Mucosa of stomach (tissue), 1 donor: ENCODE results near the gene MYH7.
A peak's percentile ranks its signal among the peaks of the same experiment; 100 is the strongest.

Experiments used
- H3K27me3 ChIP-seq: one replicate; pipeline ENCODE4 v1.7.0; 2013; ENCODE audit warnings: mild to moderate bottlenecking, low read length; ENCODE audit not compliant: control insufficient read depth, insufficient read depth
- H3K36me3 ChIP-seq: one replicate; pipeline ENCODE4 v1.7.0; 2013; ENCODE audit warnings: low read length; ENCODE audit not compliant: control insufficient read depth, insufficient read depth
- H3K4me1 ChIP-seq: one replicate; pipeline ENCODE4 v1.7.0; 2013; ENCODE audit warnings: mild to moderate bottlenecking, low read length; ENCODE audit not compliant: control insufficient read depth, insufficient read depth
- H3K4me3 ChIP-seq: one replicate; pipeline ENCODE4 v1.7.0; 2013; ENCODE audit warnings: low read length
- H3K9ac ChIP-seq: one replicate; pipeline ENCODE4 v1.7.0; 2013; ENCODE audit warnings: mild to moderate bottlenecking, low read length, moderate library complexity
- H3K9me3 ChIP-seq: one replicate; pipeline ENCODE4 v1.7.0; 2013; ENCODE audit warnings: mild to moderate bottlenecking, low read length, moderate library complexity; ENCODE audit not compliant: control insufficient read depth
- donor health status: Pancreatic carcinoma.

The MYH7 gene

DNA sequence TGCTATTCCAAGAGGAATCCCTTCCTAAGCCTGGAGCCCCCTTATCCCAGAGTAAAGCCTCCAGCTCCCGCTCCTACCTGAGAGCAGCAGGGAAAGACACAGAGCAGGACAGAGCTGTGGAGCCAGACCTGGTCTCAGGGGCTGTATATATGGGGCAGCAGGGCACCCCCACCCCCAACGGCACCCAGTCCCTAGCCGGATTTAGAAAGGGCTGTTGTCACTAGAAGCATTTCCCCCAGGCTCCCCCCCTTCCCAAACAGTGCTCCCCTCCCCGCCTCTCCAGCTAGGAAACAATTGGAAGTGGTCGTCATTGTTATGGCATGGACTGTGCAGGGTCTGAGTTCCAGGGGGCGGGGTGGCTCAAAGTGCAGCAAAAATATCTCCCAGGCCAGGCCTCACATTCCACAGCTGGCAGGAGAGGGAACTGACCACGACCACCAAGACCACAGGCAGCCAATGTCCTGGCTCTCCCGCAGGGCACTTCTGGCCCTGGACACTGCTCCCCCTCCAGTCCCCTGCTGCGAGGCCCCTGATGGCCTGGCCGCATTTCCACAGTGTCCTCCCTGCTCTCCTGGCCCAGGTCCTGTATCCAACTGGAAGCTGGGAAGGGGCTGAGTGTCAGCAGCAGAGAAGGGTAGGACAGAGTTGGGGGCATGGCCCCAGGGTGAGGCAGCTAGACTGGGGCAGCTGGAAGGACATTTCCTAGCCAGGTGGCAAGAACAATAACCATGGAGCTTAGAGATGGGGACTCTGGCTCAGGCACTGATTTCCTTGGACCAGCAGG lies at the start of gene MYH7:
Gene MYH7 (minus strand): TSS at position 118 of the 784 bp plus-strand sequence. CDS start 1,928 bp downstream, outside the sequence.
- Histone ChIP-seq H3K9me3 (no peaks in the 10 kb centered on the region), H3K36me3 (no peaks in the 10 kb centered on the region), H3K4me3 (no peak within 1 kb of the TSS), H3K4me1 (no peaks in the 10 kb centered on the region), H3K27me3 (no peaks in the 10 kb centered on the region), H3K9ac (no peak within 1 kb of the TSS)

DNA sequence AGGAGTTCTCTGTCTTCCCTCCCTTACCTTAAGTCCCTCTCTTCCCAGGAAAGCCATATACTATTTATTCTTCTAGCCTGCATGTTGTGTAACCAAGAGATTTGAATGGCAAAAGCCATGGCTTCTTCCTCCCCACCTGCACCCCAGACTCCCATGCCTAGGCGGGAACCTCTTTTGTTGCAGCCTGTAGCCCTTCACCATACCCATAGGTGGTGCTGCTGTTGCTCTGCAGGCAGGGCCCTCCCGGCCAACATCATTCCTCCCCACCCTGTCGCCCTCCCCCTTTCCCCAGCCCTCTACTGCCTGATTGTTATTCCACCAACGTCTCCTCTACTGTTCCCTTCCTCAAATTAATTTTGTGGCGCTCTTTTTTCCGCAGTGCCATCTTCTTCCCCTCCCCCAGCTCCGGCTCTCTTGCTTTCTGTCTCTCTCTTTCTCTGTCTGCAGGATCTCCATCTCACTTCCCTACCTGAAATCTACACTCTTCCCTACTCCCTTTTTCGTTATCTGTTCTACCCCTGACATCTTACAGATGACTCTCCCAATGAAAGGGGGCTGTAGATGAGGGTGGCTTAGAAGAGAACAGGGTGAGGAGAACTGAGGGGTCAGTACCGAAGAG lies 47.9 kb upstream of the MYH7 start:
- Histone ChIP-seq H3K27me3 (no peaks in the 10 kb centered on the region), H3K9ac (no peak overlapping the region), H3K9me3 (no peaks in the 10 kb centered on the region), H3K4me3 (no peak overlapping the region), H3K4me1 (no peaks in the 10 kb centered on the region), H3K36me3 (no peaks in the 10 kb centered on the region)

DNA sequence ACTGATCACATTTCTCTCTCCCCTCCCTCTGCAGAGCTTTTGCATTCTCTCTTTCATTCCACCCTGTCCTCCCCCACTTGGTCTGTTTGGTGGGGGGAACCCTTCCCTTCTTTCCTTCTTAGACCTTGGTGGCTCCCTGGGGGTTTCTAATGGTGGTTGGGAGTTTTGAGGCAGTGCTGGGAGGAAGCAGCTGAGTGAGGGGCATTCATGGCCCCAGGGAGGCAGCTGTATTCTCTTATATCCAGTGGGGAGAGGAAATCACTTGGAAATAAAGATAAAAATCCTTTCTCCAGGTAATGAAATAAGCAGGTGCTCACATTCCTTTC lies 47.3 kb upstream of the MYH7 start:
- H3K9ac ChIP-seq = no peak overlapping the region
- no peaks in the 10 kb centered on the region for H3K36me3 ChIP-seq
- no peaks in the 10 kb centered on the region for H3K27me3 ChIP-seq
- no peaks in the 10 kb centered on the region for H3K4me1 ChIP-seq
- H3K9me3 ChIP-seq = no peaks in the 10 kb centered on the region
- H3K4me3 ChIP-seq = no peak overlapping the region

DNA sequence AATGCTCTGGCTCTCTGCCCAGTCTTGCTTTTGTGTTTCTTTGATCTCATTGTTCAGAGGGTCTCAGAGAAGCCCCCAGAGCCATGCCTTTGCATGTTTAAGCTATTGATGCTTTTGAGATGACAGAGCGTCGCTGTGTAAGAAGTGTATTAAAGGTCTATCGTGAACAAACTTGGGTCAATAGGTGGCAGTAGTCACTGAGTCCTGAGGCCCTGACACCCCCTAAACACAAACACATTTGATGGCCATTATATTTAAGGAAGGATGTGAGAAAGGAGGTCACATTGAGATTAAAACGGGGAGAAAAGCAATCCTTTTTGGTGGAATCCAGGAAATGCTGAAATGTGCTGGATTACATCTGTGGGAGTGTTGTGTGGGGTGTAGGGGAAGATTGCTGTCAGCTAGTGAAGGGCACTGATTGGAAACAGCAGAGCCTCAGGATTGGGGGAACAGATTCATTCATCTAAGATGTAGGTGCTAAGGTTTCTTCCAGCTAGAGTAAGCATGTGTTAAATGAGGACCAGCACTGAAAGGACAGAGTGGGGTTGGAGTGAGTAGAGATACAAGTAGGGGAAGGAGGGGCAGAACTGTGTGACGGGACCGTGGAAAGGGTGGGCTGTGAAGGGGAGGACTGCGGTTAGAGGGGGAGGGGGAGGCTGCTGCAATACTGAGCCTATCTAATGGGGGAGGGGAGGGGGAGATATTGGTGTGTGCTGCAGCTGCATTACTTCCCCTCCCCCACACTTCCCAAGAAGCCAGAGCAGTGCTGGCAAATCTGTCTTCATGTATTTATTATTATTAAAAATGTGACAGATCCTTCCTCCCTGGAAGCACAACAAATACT lies 46.7 kb upstream of the MYH7 start:
- Histone ChIP-seq H3K9me3 (no peaks in the 10 kb centered on the region), H3K9ac (no peak overlapping the region), H3K36me3 (peaks cover 2% of the 10 kb centered on the region), H3K4me3 (no peak overlapping the region), H3K4me1 (no peaks in the 10 kb centered on the region), H3K27me3 (no peaks in the 10 kb centered on the region)

DNA sequence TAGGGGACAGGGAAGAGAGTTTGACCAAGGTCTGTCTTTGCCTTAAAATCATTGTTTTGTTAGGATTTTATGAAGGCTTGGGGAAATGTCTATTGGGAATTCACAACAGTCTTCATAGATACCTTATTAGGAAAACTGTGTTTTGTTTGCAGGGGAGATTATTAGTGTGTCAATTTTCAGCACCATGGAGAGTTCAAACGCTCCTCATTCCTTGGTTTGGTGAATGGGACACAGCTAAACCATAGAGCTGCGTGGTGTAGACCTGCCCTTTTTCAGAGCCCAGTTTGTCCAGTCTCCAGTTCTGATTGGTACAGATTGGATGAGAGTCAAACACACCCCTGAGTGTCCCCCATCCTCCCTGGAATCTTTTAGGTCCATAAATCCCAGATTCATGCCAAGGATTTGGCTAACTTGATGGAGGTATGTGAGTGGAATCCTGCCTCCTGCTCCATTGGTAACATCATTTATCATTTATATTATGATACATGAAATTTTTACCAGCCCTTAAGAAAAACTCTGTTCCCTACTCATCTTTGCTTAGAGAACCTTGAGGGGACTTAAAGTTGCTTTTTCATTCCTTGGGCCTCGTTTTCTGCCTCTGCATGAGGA lies 46.0 kb upstream of the MYH7 start:
- H3K9ac ChIP-seq = no peak overlapping the region
- peaks cover 3% of the 10 kb centered on the region for H3K36me3 ChIP-seq
- no peak overlapping the region for H3K4me3 ChIP-seq
- H3K4me1 ChIP-seq = no peaks in the 10 kb centered on the region
- no peaks in the 10 kb centered on the region for H3K9me3 ChIP-seq
- no peaks in the 10 kb centered on the region for H3K27me3 ChIP-seq

DNA sequence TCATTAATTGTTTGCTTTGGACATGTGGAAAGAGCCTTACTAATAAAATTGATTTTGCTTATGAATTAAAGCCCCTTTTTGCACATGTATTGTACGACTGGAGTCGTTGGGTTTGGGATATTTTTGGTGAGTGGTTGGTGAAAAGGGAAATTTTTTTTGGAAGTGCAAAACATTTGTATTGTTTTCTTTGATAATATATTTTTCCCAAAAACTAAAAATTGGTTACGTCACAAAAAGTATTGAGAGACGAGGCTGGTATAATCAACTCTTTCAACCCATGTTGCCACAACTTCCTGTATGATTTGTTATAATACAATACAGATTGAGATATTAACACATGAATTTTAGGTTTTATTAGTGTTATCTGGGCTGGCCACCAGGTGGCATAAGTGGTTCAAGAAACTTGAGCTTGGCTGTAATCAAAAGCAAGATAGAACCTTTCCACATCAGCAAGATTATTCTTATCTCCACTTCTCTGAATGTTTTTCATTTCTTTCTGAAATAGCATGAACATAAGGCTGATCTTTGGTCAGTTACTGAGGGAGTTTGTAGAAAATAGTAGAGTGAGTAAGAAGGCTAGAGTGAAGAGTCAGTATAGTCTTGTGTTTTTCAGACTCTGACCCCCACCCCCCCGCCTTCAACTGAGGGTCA lies 42.8 kb upstream of the MYH7 start:
- no peaks in the 10 kb centered on the region for H3K4me1 ChIP-seq
- peaks cover 18% of the 10 kb centered on the region for H3K36me3 ChIP-seq
- H3K4me3 ChIP-seq = no peak overlapping the region
- no peaks in the 10 kb centered on the region for H3K9me3 ChIP-seq
- no peak overlapping the region for H3K9ac ChIP-seq
- no peaks in the 10 kb centered on the region for H3K27me3 ChIP-seq

DNA sequence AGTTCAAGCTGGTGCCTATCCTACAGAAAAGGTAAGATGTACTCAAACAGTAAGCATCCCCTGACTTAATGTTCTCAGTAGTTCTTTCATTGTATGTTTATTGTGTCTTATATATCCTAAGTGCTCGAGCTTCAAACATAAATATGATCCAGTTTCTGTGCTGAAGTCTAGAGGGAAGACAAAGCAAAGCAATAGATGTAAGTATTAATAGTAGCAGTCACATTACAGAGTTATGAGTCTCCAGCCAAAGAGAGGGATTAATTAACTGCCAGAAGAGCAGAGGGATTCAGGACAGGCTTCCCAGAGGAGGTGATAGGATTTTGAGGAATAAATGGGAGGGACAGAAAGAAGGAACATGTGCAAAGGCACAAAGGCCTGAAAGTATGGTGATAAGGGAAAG lies 35.5 kb upstream of the MYH7 start:
- H3K9ac ChIP-seq = no peak overlapping the region
- peaks cover 10% of the 10 kb centered on the region for H3K36me3 ChIP-seq

DNA sequence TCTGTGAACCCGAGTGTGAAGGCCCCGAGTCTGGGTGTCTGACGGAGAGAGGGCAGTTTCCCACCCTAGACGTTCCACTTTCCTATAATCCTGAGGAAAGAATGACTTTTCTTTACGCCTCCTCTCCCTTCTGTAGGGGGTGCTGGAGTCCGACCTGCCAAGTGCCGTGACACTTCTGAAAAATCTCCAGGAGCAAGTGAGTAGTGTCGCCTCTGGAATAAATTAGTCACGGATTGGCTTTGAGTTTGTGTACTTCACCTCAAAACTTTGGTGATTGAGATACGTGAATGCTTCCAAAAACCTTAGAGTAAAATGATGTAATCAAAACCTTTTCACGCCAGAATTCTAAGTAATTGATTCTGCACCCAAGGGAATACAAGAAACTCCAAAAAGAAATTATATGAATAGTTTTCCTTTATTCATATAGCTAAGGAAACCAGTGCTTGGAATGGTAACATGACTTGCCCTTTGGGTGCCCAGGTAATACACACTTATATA lies 34.5 kb upstream of the MYH7 start:
- H3K9ac ChIP-seq = peak overlapping the region; percentile 89
- H3K27me3 ChIP-seq = no peaks in the 10 kb centered on the region
- peak overlapping the region; percentile 62 for H3K4me3 ChIP-seq
- no peaks in the 10 kb centered on the region for H3K9me3 ChIP-seq
- H3K36me3 ChIP-seq = no peaks in the 10 kb centered on the region
- no peaks in the 10 kb centered on the region for H3K4me1 ChIP-seq

More for the DNA sequence above, 35.5 kb upstream of the MYH7 start:
- Histone ChIP-seq H3K4me3 (no peak overlapping the region), H3K9me3 (no peaks in the 10 kb centered on the region), H3K4me1 (no peaks in the 10 kb centered on the region), H3K27me3 (no peaks in the 10 kb centered on the region)

DNA sequence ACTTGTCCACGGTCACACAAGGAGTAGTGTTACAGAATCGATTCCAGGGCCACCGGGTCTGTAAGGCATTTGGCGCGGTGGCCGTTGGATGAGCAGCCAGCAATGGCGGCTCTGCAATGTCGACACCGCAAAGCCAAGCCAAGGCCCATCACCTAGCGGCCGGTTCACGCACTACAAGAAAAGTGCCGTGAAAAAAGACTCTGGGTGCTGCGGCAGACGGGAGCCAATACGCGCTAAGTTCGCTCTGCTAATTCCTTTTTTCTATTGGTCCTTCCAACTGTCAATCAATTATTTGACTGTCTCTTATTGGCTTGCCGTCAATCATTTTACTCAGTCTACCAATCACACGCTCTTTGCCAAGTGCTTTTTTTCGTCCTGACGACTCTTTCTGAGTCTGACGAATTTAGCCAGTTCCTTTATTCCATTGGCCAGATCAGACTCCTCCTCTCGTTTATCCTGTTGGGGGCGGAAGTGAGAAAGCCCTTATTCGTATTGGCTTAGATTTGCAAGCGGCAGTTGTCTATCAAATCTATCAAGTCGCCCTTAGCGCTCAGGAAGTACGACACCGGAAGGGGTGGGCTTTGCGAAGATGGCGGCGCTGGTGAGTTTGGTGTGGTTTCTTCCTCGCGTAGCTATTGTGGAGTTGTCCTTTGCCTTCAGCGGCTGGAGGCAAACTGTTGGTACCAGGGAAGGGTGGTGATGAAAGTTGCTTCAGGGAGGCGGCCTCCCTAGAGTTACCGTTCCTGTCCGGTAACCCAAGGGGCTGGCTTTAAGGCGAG lies 33.9 kb upstream of the MYH7 start, which contains the start of gene NGDN:
Gene NGDN (plus strand): TSS at position 577 of the 779 bp plus-strand sequence. CDS start 13 bp downstream, at position 590.
- H3K27me3 ChIP-seq = no peaks in the 10 kb centered on the region
- peak within 1 kb of the TSS; percentile 89 for H3K9ac ChIP-seq
- no peaks in the 10 kb centered on the region for H3K36me3 ChIP-seq
- H3K4me3 ChIP-seq = peak within 1 kb of the TSS; percentile 62
- H3K9me3 ChIP-seq = no peaks in the 10 kb centered on the region
- H3K4me1 ChIP-seq = no peaks in the 10 kb centered on the region

DNA sequence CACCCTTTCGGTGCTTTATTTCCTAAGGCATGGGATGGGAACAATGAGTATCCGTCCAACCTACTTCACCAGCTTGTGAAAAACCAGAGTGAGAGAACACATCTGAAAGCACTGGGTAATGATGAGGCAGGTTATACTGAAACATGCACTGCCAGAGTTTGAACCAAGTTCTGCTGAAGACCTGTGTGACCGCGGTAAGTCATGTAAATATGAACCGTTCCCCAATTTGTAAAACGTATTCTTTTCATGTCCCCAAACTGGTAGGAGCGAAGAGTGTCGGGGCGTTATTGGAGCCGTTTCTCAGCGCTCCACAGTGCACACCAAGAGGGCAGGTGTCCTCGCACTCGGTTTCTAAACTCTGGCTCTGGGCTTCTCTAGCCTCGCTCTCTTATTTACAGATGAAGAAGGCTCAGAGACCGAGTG lies 33.3 kb upstream of the MYH7 start:
- peak overlapping the region; percentile 60 for H3K4me3 ChIP-seq
- H3K9me3 ChIP-seq = no peaks in the 10 kb centered on the region
- no peaks in the 10 kb centered on the region for H3K27me3 ChIP-seq
- peak overlapping the region; percentile 28 for H3K9ac ChIP-seq
- no peaks in the 10 kb centered on the region for H3K36me3 ChIP-seq
- H3K4me1 ChIP-seq = no peaks in the 10 kb centered on the region

DNA sequence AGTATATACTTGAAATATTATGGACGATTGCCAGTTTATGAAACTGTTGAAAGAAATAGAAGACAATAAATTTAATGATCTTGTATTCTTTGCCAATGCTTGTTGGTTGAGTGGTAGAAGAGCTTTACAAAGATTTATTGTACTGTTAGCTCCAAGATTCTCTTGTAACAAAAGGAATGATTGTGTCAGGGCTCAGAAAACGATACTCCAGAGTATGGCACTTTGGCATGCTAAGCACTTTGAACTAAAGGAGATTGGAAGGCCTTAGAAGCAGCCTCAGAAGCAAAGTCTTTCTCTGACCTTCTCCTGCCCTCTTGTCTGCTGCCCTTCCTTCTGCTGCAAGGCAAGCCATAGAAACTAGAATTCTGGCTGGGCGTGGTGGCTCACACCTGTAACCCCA lies 29.8 kb upstream of the MYH7 start:
- no peaks in the 10 kb centered on the region for H3K4me1 ChIP-seq
- H3K9ac ChIP-seq = no peak overlapping the region
- no peak overlapping the region for H3K4me3 ChIP-seq

More for the DNA sequence above, 29.8 kb upstream of the MYH7 start:
- no peaks in the 10 kb centered on the region for H3K27me3 ChIP-seq
- H3K9me3 ChIP-seq = no peaks in the 10 kb centered on the region
- H3K36me3 ChIP-seq = no peaks in the 10 kb centered on the region
